NCI-H2196 treated with DMSO at 0.1 percent for 48 hours (cell line): Measurements from ENCODE around the gene PSMC5.
"Not testable (repeated sequence)": the region's sequence is repeated elsewhere in the genome, so short reads cannot be mapped to it uniquely, and the experiment has no call there.

Experiments used
- DNase-seq: peaks from one replicate; lab custom pipeline; 2025; ENCODE audit not compliant: unreplicated experiment; lab: John Stamatoyannopoulos, UW

The PSMC5 gene

GRCh38 chr17:63838631-63839171 is 11.5 kb downstream of the PSMC5 start:
- no peak for DNase-seq

- no peak for DNase-seq
Measured at GRCh38 chr17:63840591-63841349, 13.5 kb downstream of the PSMC5 start.

GRCh38 chr17:63841350-63842172 is 14.3 kb downstream of the PSMC5 start:
- no peak for DNase-seq

- no peak for DNase-seq
Measured at GRCh38 chr17:63842173-63842539, 14.9 kb downstream of the PSMC5 start.

GRCh38 chr17:63842540-63843386 is 15.5 kb downstream of the PSMC5 start, which contains the start of gene SMARCD2:
Gene SMARCD2 (minus strand): TSS chr17:63842685. CDS start chr17:63842674, 11 bp downstream.
- peak; percentile 97 for DNase-seq

- not testable (repeated sequence) for DNase-seq
Measured at GRCh38 chr17:63843387-63843888, 16.2 kb downstream of the PSMC5 start.

GRCh38 chr17:63843910-63844677 is 16.9 kb downstream of the PSMC5 start:
- no peak for DNase-seq

- no peak for DNase-seq
Measured at GRCh38 chr17:63845509-63845908, 18.3 kb downstream of the PSMC5 start.

GRCh38 chr17:63847525-63848249 is 20.5 kb downstream of the PSMC5 start:
- no peak for DNase-seq

GRCh38 chr17:63848834-63849689 is 21.8 kb downstream of the PSMC5 start:
- no peak for DNase-seq

GRCh38 chr17:63850401-63850800 is 23.2 kb downstream of the PSMC5 start:
- DNase-seq, result no peak

- DNase-seq, result no peak
Measured at GRCh38 chr17:63853260-63853659, 26.0 kb downstream of the PSMC5 start.

GRCh38 chr17:63854709-63855108 is 27.5 kb downstream of the PSMC5 start:
- DNase-seq, result no peak

- no peak for DNase-seq
Measured at GRCh38 chr17:63855185-63855584, 28.0 kb downstream of the PSMC5 start.

GRCh38 chr17:63856425-63856824 is 29.2 kb downstream of the PSMC5 start:
- DNase-seq, result not testable (repeated sequence)

GRCh38 chr17:63859257-63859656 is 32.0 kb downstream of the PSMC5 start:
- no peak for DNase-seq

- DNase-seq, result not testable (repeated sequence)
Measured at GRCh38 chr17:63866625-63867024, 39.4 kb downstream of the PSMC5 start.

GRCh38 chr17:63869491-63870291 is 42.5 kb downstream of the PSMC5 start:
- DNase-seq, result not testable (repeated sequence)
